H9 (cell line): ENCODE measurements around the gene ALDH1A1. TPM values are rescaled to one million over a fixed set of nuclear protein-coding genes. Genes with fewer than 3 reads are reported as not detected.

Source experiments
- DNase-seq: peaks from one replicate; pipeline ENCODE4 v3.0.0-alpha.2; 2017
- H2AFZ ChIP-seq: one replicate; pipeline ENCODE4 v1.6.1; 2013; ENCODE audit warnings: mild to moderate bottlenecking, low read length, control low read depth, moderate library complexity
- H2AK5ac ChIP-seq: 2 replicates; pipeline ENCODE4 v1.6.1; 2013; ENCODE audit warnings: low read length, control low read depth, mixed read lengths; ENCODE audit not compliant: insufficient read length
- H2BK120ac ChIP-seq: one replicate; pipeline ENCODE4 v1.6.1; 2013; ENCODE audit warnings: low read depth, mild to moderate bottlenecking, low read length, control low read depth, inconsistent platforms; ENCODE audit not compliant: poor library complexity, severe bottlenecking
- H2BK12ac ChIP-seq: 2 replicates; pipeline ENCODE4 v1.6.1; 2013; ENCODE audit warnings: low read length, control low read depth, mixed read lengths, low read depth; ENCODE audit not compliant: insufficient read length
- H2BK15ac ChIP-seq: 2 replicates; pipeline ENCODE4 v1.6.1; 2013; ENCODE audit warnings: low read depth, low read length, control low read depth
- H2BK20ac ChIP-seq: one replicate; pipeline ENCODE4 v1.6.1; 2013; ENCODE audit warnings: low read depth, mild to moderate bottlenecking, low read length, control low read depth, inconsistent platforms; ENCODE audit not compliant: poor library complexity, severe bottlenecking
- H2BK5ac ChIP-seq: 2 replicates; pipeline ENCODE4 v1.6.1; 2013; ENCODE audit warnings: low read length, control low read depth, mixed read lengths; ENCODE audit not compliant: insufficient read length
- H3K14ac ChIP-seq: 2 replicates; pipeline ENCODE4 v1.6.1; 2013; ENCODE audit warnings: low read length, control low read depth; ENCODE audit not compliant: insufficient read depth
- H3K18ac ChIP-seq: 2 replicates; pipeline ENCODE4 v1.6.1; 2013; ENCODE audit warnings: low read depth, mild to moderate bottlenecking, mixed read lengths, low read length, control low read depth; ENCODE audit not compliant: insufficient read length
- H3K23ac ChIP-seq: 2 replicates; pipeline ENCODE4 v1.6.1; 2013; ENCODE audit warnings: low read length, control low read depth, mixed read lengths, low read depth; ENCODE audit not compliant: insufficient read length
- H3K23me2 ChIP-seq: 2 replicates; pipeline ENCODE4 v1.6.1; 2013; ENCODE audit warnings: low read depth, mild to moderate bottlenecking, mixed read lengths, low read length, control low read depth; ENCODE audit not compliant: insufficient read length, poor library complexity, severe bottlenecking
- H3K27ac ChIP-seq: 2 replicates; pipeline ENCODE4 v1.5.1; 2013; ENCODE audit warnings: low read length, control low read depth, mixed read lengths, low read depth; ENCODE audit not compliant: insufficient read length
- H3K27me3 ChIP-seq: 2 replicates; pipeline ENCODE4 v1.6.1; 2013; ENCODE audit warnings: low read length, control low read depth, inconsistent platforms; ENCODE audit not compliant: insufficient read depth
- H3K4ac ChIP-seq: 2 replicates; pipeline ENCODE4 v1.6.1; 2013; ENCODE audit warnings: low read depth, mild to moderate bottlenecking, control low read depth, inconsistent platforms, low read length, moderate library complexity
- H3K4me1 ChIP-seq: 2 replicates; pipeline ENCODE4 v1.6.1; 2013; ENCODE audit warnings: low read length, control low read depth, inconsistent platforms; ENCODE audit not compliant: insufficient read depth
- H3K4me2 ChIP-seq: 2 replicates; pipeline ENCODE4 v1.6.1; 2013; ENCODE audit warnings: low read length, control low read depth, mixed read lengths; ENCODE audit not compliant: insufficient read length, insufficient read depth
- H3K56ac ChIP-seq: 2 replicates; pipeline ENCODE4 v1.6.1; 2013; ENCODE audit warnings: low read depth, mild to moderate bottlenecking, mixed read lengths, low read length, control low read depth; ENCODE audit not compliant: insufficient read length
- H3K79me1 ChIP-seq: 2 replicates; pipeline ENCODE4 v1.6.1; 2013; ENCODE audit warnings: low read depth, mild to moderate bottlenecking, moderate library complexity, low read length, control low read depth, inconsistent platforms; ENCODE audit not compliant: insufficient read depth, poor library complexity, severe bottlenecking
- H3K79me2 ChIP-seq: 2 replicates; pipeline ENCODE4 v1.6.1; 2013; ENCODE audit warnings: low read length, control low read depth, inconsistent platforms; ENCODE audit not compliant: insufficient read depth
- H3K9ac ChIP-seq: 2 replicates; pipeline ENCODE4 v1.6.1; 2013; ENCODE audit warnings: low read length, control low read depth, mixed read lengths; ENCODE audit not compliant: insufficient read length; ENCODE audit errors: extremely low read depth
- H3K9me3 ChIP-seq: one replicate; pipeline ENCODE4 v1.6.1; 2013; ENCODE audit warnings: low read depth, low read length, inconsistent platforms; ENCODE audit not compliant: control insufficient read depth
- H3T11ph ChIP-seq: one replicate; pipeline ENCODE4 v1.6.1; 2013; ENCODE audit warnings: mild to moderate bottlenecking, low read length, control low read depth, inconsistent platforms
- H4K20me1 ChIP-seq: one replicate; pipeline ENCODE4 v1.6.1; 2013; ENCODE audit not compliant: control insufficient read depth, insufficient read length, insufficient read depth
- H4K5ac ChIP-seq: 2 replicates; pipeline ENCODE4 v1.6.1; 2013; ENCODE audit warnings: low read depth, mild to moderate bottlenecking, mixed read lengths, low read length, control low read depth; ENCODE audit not compliant: insufficient read length
- H4K8ac ChIP-seq: replicated peaks from 2 replicates; pipeline ENCODE4 v1.6.1; 2013; ENCODE audit warnings: low read length, control low read depth, mixed read lengths, low read depth; ENCODE audit not compliant: insufficient read length
- H4K91ac ChIP-seq: 2 replicates; pipeline ENCODE4 v1.6.1; 2013; ENCODE audit warnings: low read depth, mild to moderate bottlenecking, moderate library complexity, mixed read lengths, low read length, control low read depth; ENCODE audit not compliant: insufficient read length
- H3K27ac Mint-ChIP-seq, 3 experiments: 2 replicates in 2 of 3; 3 replicates in 1 of 3; pipeline ENCODE4 v1.8.0; 2020 to 2021; ENCODE audit warnings: mixed read lengths in 3 of 3, mild to moderate bottlenecking in 1 of 3, moderate library complexity in 1 of 3
- H3K27me3 Mint-ChIP-seq: 2 replicates; pipeline ENCODE4 v1.8.0; 2021; ENCODE audit warnings: low read depth, mild to moderate bottlenecking, moderate library complexity, mixed read lengths
- H3K36me3 Mint-ChIP-seq, 3 experiments: 2 replicates in 2 of 3; 3 replicates in 1 of 3; pipeline ENCODE4 v1.8.0; 2020 to 2021; ENCODE audit warnings: low read depth in 3 of 3, mixed read lengths in 3 of 3; ENCODE audit not compliant: insufficient read depth in 1 of 3
- H3K4me1 Mint-ChIP-seq, 2 experiments: 2 replicates each; pipeline ENCODE4 v1.8.0; 2020; ENCODE audit warnings: mixed read lengths in 2 of 2
- H3K4me3 Mint-ChIP-seq, 2 experiments: 2 replicates in 1 of 2; 3 replicates in 1 of 2; pipeline ENCODE4 v1.8.0; 2020 to 2021; ENCODE audit warnings: mild to moderate bottlenecking in 2 of 2, mixed read lengths in 2 of 2, moderate library complexity in 1 of 2
- H3K9me3 Mint-ChIP-seq, 2 experiments: 2 replicates in 1 of 2; 3 replicates in 1 of 2; pipeline ENCODE4 v1.8.0; 2020; ENCODE audit warnings: mild to moderate bottlenecking in 2 of 2, mixed read lengths in 2 of 2, moderate library complexity in 1 of 2
- CTCF ChIP-seq: fragments of 200-600 bp; sonication (generic); conservative IDR thresholded peaks from 3 replicates; pipeline ENCODE4 v1.8.0; 2021; ENCODE audit warnings: antibody characterized with exemption, mild to moderate bottlenecking
- WGBS: extraction: QIAGEN DNeasy Blood & Tissue Kit; methylation state at CpG from one replicate; pipeline ENCODE4 v1.1.7; 2013; ENCODE audit warnings: missing lambda C conversion rate, low lambda C conversion rate, mixed read lengths; ENCODE audit not compliant: insufficient read length; ENCODE audit errors: extremely low coverage; 5-methylcytosine and 5-hydroxymethylcytosine counted together
- total RNA-seq: library from RNA; stranded (reverse); gene quantifications from 2 replicates; pipeline ENCODE4 v1.2.1, GENCODE V29; 2021

Gene ALDH1A1
- total RNA-seq, 1 experiment from 2014 or later, result 1.1 TPM

- H4K20me1 ChIP-seq, result no peaks in the 10 kb centered on the region
- peaks cover 3 to 8% (median 8%) of the 10 kb centered on the region in 3 experiments; a peak in 3 of 7 replicates for H3K36me3 Mint-ChIP-seq
- no peak for TF ChIP-seq CTCF
Measured at GRCh38 chr9:72884508-72884907, 68.3 kb downstream of the ALDH1A1 start.

More at GRCh38 chr9:72884508-72884907, 68.3 kb downstream of the ALDH1A1 start:
- DNase-seq, result no peak
- H3K27me3 Mint-ChIP-seq, result no peaks in the 10 kb centered on the region; the same call in 1 of the 2 replicates
- Histone ChIP-seq H3K14ac (no peak overlapping the region), H3K4me2 (no peak overlapping the region), H3K9ac (no peak overlapping the region), H4K91ac (no peak overlapping the region), H3K23ac (no peak overlapping the region), H4K8ac (no peak overlapping the region), H3K18ac (no peak overlapping the region), H3K56ac (no peak overlapping the region), H2BK120ac (no peak overlapping the region), H3K79me1 (no peaks in the 10 kb centered on the region), H3K9me3 (no peaks in the 10 kb centered on the region), H4K5ac (no peak overlapping the region), H2BK15ac (no peak overlapping the region), H3K4ac (no peak overlapping the region), H3K27ac (no peak overlapping the region), H2BK5ac (no peak overlapping the region), H3K4me1 (no peaks in the 10 kb centered on the region), H3T11ph (no peak overlapping the region), H2BK12ac (no peak overlapping the region), H2BK20ac (no peak overlapping the region), H2AFZ (no peak overlapping the region), H3K79me2 (no peaks in the 10 kb centered on the region), H3K23me2 (no peaks in the 10 kb centered on the region), H3K27me3 (no peaks in the 10 kb centered on the region), H2AK5ac (no peak overlapping the region)
- no peak overlapping the region for H3K4me3 Mint-ChIP-seq
- no peak overlapping the region for H3K27ac Mint-ChIP-seq
- no peaks in the 10 kb centered on the region for H3K4me1 Mint-ChIP-seq
- H3K9me3 Mint-ChIP-seq, result peaks cover 5 to 7% of the 10 kb centered on the region in 2 experiments
- no CpG with 5 or more reads among the region's 1 CpG for WGBS
